ENCODE results near the gene SLC25A19.
A peak's percentile ranks its signal among the peaks of the same experiment; 100 is the strongest.
"Not testable (repeated sequence)": the region's sequence is repeated elsewhere in the genome, so short reads cannot be mapped to it uniquely, and the experiment has no call there.

Gene SLC25A19

GRCh38 chr17:75267411-75268232, 21.6 kb downstream of the SLC25A19 start:
- Mint-ChIP-seq H3K4me3 (peak overlapping the region; percentile 45), H3K27ac (peak overlapping the region; percentile 96)
- intact Hi-C loops (cut with micrococcal nuclease) = no loop called here

GRCh38 chr17:75267153-75267410, 22.2 kb downstream of the SLC25A19 start:
- peak overlapping the region; percentile 96 for H3K27ac Mint-ChIP-seq
- H3K36me3 Mint-ChIP-seq (ENCODE audit: low read depth) = peaks cover 84% of the 10 kb centered on the region
- no peaks in the 10 kb centered on the region for H3K9me3 Mint-ChIP-seq
- intact Hi-C loops (cut with micrococcal nuclease) = no loop called here
- H3K4me3 Mint-ChIP-seq = peak overlapping the region; percentile 45
- peaks cover 73% of the 10 kb centered on the region for H3K4me1 Mint-ChIP-seq (ENCODE audit: low read depth)
- no peaks in the 10 kb centered on the region for H3K27me3 Mint-ChIP-seq

More at GRCh38 chr17:75267411-75268232, 21.6 kb downstream of the SLC25A19 start:
- Mint-ChIP-seq H3K36me3 (ENCODE audit: low read depth) (peaks cover 84% of the 10 kb centered on the region), H3K27me3 (no peaks in the 10 kb centered on the region), H3K4me1 (ENCODE audit: low read depth) (peaks cover 73% of the 10 kb centered on the region), H3K9me3 (no peaks in the 10 kb centered on the region)

- no peaks in the 10 kb centered on the region for H3K9me3 Mint-ChIP-seq
- H3K4me1 Mint-ChIP-seq (ENCODE audit: low read depth) = peaks cover 68% of the 10 kb centered on the region
These were observed 22.7 kb downstream of the SLC25A19 start for GRCh38 chr17:75266316-75267152.

GRCh38 chr17:75265614-75266315, 23.5 kb downstream of the SLC25A19 start:
- peaks cover 90% of the 10 kb centered on the region for H3K36me3 Mint-ChIP-seq (ENCODE audit: low read depth)
- intact Hi-C loops (cut with micrococcal nuclease) = no loop called here
- peaks cover 69% of the 10 kb centered on the region for H3K4me1 Mint-ChIP-seq (ENCODE audit: low read depth)
- H3K9me3 Mint-ChIP-seq = no peaks in the 10 kb centered on the region
- H3K27me3 Mint-ChIP-seq = no peaks in the 10 kb centered on the region
- peak overlapping the region; percentile 96 for H3K27ac Mint-ChIP-seq
- peak overlapping the region; percentile 46 for H3K4me3 Mint-ChIP-seq

More at GRCh38 chr17:75266316-75267152, 22.7 kb downstream of the SLC25A19 start:
- Mint-ChIP-seq H3K27me3 (no peaks in the 10 kb centered on the region), H3K36me3 (ENCODE audit: low read depth) (peaks cover 84% of the 10 kb centered on the region), H3K4me3 (peak overlapping the region; percentile 50), H3K27ac (peak overlapping the region; percentile 96)
- intact Hi-C loops (cut with micrococcal nuclease) = no loop called here

GRCh38 chr17:75263055-75263454, 26.2 kb downstream of the SLC25A19 start:
- Mint-ChIP-seq H3K36me3 (ENCODE audit: low read depth) (peaks cover 91% of the 10 kb centered on the region), H3K27ac (no peak overlapping the region), H3K4me1 (ENCODE audit: low read depth) (peaks cover 75% of the 10 kb centered on the region), H3K27me3 (no peaks in the 10 kb centered on the region), H3K4me3 (peak overlapping the region; percentile 86), H3K9me3 (no peaks in the 10 kb centered on the region)
- intact Hi-C loops (cut with micrococcal nuclease) = no loop called here

- intact Hi-C loops (cut with micrococcal nuclease) = no loop called here
- Mint-ChIP-seq H3K4me3 (peak overlapping the region; percentile 86), H3K4me1 (ENCODE audit: low read depth) (peaks cover 75% of the 10 kb centered on the region), H3K9me3 (no peaks in the 10 kb centered on the region), H3K36me3 (ENCODE audit: low read depth) (peaks cover 85% of the 10 kb centered on the region), H3K27ac (peak overlapping the region; percentile 98), H3K27me3 (no peaks in the 10 kb centered on the region)
These were observed 27.1 kb downstream of the SLC25A19 start for GRCh38 chr17:75262112-75262606.

- Mint-ChIP-seq H3K9me3 (no peaks in the 10 kb centered on the region), H3K4me1 (ENCODE audit: low read depth) (peaks cover 75% of the 10 kb centered on the region), H3K36me3 (ENCODE audit: low read depth) (peaks cover 79% of the 10 kb centered on the region), H3K27me3 (no peaks in the 10 kb centered on the region), H3K27ac (peak within 1 kb of the TSS; percentile 98), H3K4me3 (peak within 1 kb of the TSS; percentile 86)
- intact Hi-C loops (cut with micrococcal nuclease) = no loop called here
These were observed 27.7 kb downstream of the SLC25A19 start, which contains the start of the genes GGA3 and MRPS7 for GRCh38 chr17:75261336-75262111. Gene GGA3, minus strand, starts transcription at chr17:75261606. Its CDS starts 19 bp downstream, at chr17:75261587. Gene MRPS7, plus strand, starts transcription at chr17:75261879. Its CDS starts 22 bp downstream, at chr17:75261901.

GRCh38 chr17:75260641-75261335, 28.4 kb downstream of the SLC25A19 start:
- no peaks in the 10 kb centered on the region for H3K27me3 Mint-ChIP-seq
- H3K36me3 Mint-ChIP-seq (ENCODE audit: low read depth) = peaks cover 72% of the 10 kb centered on the region
- intact Hi-C loops (cut with micrococcal nuclease) = no loop called here
- peak overlapping the region; percentile 86 for H3K4me3 Mint-ChIP-seq
- H3K4me1 Mint-ChIP-seq (ENCODE audit: low read depth) = peaks cover 76% of the 10 kb centered on the region
- no peaks in the 10 kb centered on the region for H3K9me3 Mint-ChIP-seq
- peak overlapping the region; percentile 98 for H3K27ac Mint-ChIP-seq

- Mint-ChIP-seq H3K36me3 (ENCODE audit: low read depth) (peaks cover 69% of the 10 kb centered on the region), H3K4me1 (ENCODE audit: low read depth) (peaks cover 88% of the 10 kb centered on the region)
- H3K4me3 Mint-ChIP-seq; H3K9me3 Mint-ChIP-seq; H3K27me3 Mint-ChIP-seq; H3K27ac Mint-ChIP-seq; intact Hi-C loops (cut with micrococcal nuclease): not testable (repeated sequence)
These were observed 32.0 kb downstream of the SLC25A19 start for GRCh38 chr17:75257228-75257627.

GRCh38 chr17:75255954-75256698, 33.1 kb downstream of the SLC25A19 start:
- Mint-ChIP-seq H3K4me1 (ENCODE audit: low read depth) (peaks cover 98% of the 10 kb centered on the region), H3K27ac (peak overlapping the region; percentile 66), H3K36me3 (ENCODE audit: low read depth) (peaks cover 59% of the 10 kb centered on the region)
- H3K27me3 Mint-ChIP-seq; H3K4me3 Mint-ChIP-seq; intact Hi-C loops (cut with micrococcal nuclease); H3K9me3 Mint-ChIP-seq: not testable (repeated sequence)

GRCh38 chr17:75252039-75252816, 37.0 kb downstream of the SLC25A19 start:
- intact Hi-C loops (cut with micrococcal nuclease) = no loop called here
- Mint-ChIP-seq H3K4me3 (no peak overlapping the region), H3K27ac (peak overlapping the region; percentile 10), H3K36me3 (ENCODE audit: low read depth) (peaks cover 44% of the 10 kb centered on the region), H3K27me3 (no peaks in the 10 kb centered on the region), H3K9me3 (no peaks in the 10 kb centered on the region), H3K4me1 (ENCODE audit: low read depth) (peaks cover 78% of the 10 kb centered on the region)

All from dendritic cell treated with granulocyte-macrophage colony-stimulating factor and Interleukin-4, amounts not matched to agents 40 ng/mL and 50 ng/mL, for 4 days (primary cell).